ENCODE results near the gene ILKAP. TPM values are rescaled to one million over a fixed set of nuclear protein-coding genes. Genes with fewer than 3 reads are reported as not detected.

The ILKAP gene
- total RNA-seq, 1 donor from 2014 or later: 62.6 TPM

DNA sequence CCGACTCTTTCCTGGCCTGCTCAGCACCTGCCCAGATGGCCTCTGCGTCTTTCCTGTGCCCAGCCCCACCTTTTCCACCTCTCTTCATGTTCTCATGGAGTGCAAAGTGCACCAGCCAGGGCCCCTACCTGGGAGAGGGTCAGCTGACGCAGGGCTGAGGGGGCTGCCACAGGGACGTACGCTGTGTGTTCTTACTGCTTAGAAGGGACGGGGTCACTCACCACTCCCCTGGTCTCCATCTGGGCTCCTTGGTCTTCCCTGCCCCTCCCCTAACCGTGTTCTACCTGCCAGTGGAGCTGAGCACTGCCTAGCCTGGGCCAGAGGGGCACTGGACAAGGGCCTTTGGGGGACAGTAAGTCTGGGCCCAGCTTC, 36.2 kb downstream of the ILKAP start:
- no peaks in the 10 kb centered on the region for H3K27me3 ChIP-seq
- no peak overlapping the region for H3K4me3 ChIP-seq
- H3K9me3 ChIP-seq: no peaks in the 10 kb centered on the region
- H3K4me1 ChIP-seq: peaks cover 28% of the 10 kb centered on the region
- intact Hi-C loops (cut with DNase I): no loop called here
- no peak overlapping the region for H3K27ac ChIP-seq
- DNase-seq (ENCODE audit: extremely low spot score in 2 of 2): no peak
- TF ChIP-seq POLR2A (IDR thresholded peaks at IDR 0.05) (no peak), POLR2AphosphoS5 (IDR thresholded peaks at IDR 0.05; ENCODE audit: insufficient read depth in 1 of 2, low read depth in 1 of 2) (no peak)
- TF ChIP-seq, protein P1, sequence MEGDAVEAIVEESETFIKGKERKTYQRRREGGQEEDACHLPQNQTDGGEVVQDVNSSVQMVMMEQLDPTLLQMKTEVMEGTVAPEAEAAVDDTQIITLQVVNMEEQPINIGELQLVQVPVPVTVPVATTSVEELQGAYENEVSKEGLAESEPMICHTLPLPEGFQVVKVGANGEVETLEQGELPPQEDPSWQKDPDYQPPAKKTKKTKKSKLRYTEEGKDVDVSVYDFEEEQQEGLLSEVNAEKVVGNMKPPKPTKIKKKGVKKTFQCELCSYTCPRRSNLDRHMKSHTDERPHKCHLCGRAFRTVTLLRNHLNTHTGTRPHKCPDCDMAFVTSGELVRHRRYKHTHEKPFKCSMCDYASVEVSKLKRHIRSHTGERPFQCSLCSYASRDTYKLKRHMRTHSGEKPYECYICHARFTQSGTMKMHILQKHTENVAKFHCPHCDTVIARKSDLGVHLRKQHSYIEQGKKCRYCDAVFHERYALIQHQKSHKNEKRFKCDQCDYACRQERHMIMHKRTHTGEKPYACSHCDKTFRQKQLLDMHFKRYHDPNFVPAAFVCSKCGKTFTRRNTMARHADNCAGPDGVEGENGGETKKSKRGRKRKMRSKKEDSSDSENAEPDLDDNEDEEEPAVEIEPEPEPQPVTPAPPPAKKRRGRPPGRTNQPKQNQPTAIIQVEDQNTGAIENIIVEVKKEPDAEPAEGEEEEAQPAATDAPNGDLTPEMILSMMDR (IDR thresholded peaks at IDR 0.05): no peak
- H3K36me3 ChIP-seq: peaks cover 0 to 22% of the 10 kb centered on the region in 2 donors

DNA sequence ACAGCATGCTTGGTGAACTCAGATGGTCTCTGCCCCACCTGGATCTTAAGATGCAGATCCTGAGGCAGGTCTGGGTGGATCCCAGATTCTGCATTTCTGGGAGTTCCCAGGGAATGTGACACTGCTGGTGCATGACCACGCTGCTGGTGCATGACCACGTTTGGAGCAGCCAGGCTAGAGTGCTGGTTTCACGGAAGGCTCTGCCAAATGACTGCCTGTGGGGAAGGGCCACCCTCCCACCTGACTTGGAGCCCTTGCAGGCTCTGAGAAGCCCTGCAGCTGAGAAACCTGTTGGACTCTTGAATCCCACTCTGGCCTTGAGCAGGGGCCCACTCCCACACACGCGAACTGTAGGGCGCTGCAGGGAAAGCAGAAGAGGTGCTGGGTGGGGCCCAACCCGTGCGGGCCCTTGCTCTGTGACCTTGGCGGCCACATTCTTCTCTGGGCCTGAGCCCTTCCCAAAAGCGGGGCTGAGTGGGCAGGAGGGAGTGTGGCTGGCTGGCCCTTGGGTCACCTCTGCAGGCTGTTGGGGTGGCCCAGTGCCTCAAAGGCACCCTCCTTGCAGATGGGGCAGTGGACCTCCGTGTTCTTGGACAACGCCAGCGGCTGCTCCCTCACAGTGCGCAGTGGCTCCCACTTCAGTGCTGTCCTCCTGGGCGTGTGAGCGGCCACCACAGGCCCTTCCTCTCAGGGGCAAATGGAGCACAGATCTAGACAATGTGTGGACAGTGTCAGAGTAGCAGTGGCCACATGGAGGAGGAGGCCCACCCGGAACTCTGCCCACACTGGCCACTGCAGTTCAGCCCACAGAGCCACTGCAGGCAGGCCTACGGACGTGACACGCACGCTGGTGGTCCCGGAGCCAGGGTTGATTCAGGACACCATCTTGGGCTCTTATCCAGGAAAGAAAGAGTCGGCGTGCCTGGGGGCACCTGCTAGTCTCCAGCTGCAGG, 36.8 kb downstream of the ILKAP start:
- Histone ChIP-seq H3K9me3 (no peaks in the 10 kb centered on the region), H3K4me3 (no peak overlapping the region), H3K27me3 (no peaks in the 10 kb centered on the region), H3K36me3 (peaks cover 0 to 15% of the 10 kb centered on the region in 2 donors), H3K4me1 (peaks cover 28% of the 10 kb centered on the region), H3K27ac (no peak overlapping the region)
- intact Hi-C loops (cut with DNase I): no loop called here
- DNase-seq (ENCODE audit: extremely low spot score in 2 of 2): no peak
- TF ChIP-seq, protein P1 (IDR thresholded peaks at IDR 0.05): no peak
- no peak for TF ChIP-seq POLR2A (IDR thresholded peaks at IDR 0.05)
- TF ChIP-seq POLR2AphosphoS5 (IDR thresholded peaks at IDR 0.05; ENCODE audit: insufficient read depth in 1 of 2, low read depth in 1 of 2): no peak

DNA sequence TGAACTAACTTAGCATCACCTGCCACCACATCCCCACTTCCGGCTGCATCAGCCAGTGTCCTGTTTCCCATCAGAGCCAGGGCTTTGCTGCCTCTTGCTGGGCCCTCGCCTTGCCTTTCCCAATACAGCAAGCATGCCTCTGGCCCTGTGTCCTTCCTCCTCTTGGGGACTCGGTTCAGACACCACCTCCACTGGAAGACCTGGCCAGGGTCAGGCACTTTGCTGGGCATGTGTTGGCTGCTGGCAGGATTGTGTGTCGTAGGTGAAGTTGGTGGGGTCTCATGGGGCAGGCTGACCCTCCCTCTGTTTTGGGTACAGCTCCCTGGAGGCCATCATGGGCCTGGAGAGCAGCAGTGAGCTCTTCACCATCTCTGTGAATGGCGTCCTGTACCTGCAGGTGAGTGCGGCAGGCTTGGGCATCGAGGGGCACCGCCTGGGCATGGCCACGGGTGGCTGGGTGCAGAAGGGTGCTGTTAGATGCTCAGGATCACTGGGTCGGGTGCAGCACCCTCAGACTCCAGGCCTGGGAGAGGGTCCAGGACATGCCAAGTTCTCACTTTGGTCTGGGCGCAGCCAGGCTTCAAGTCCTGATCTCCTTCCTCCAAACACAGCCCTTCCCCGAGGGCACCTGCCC, 38.1 kb downstream of the ILKAP start:
- Histone ChIP-seq H3K27me3 (no peaks in the 10 kb centered on the region), H3K27ac (no peak overlapping the region), H3K9me3 (no peaks in the 10 kb centered on the region), H3K4me3 (no peak overlapping the region), H3K4me1 (peaks cover 21% of the 10 kb centered on the region), H3K36me3 (peaks cover 0 to 8% of the 10 kb centered on the region in 2 donors)
- TF ChIP-seq, protein P1 (IDR thresholded peaks at IDR 0.05): no peak
- no peak for TF ChIP-seq POLR2A (IDR thresholded peaks at IDR 0.05)
- no peak for TF ChIP-seq POLR2AphosphoS5 (IDR thresholded peaks at IDR 0.05; ENCODE audit: insufficient read depth in 1 of 2, low read depth in 1 of 2)
- intact Hi-C loops (cut with DNase I): no loop called here
- no peak for DNase-seq (ENCODE audit: extremely low spot score in 2 of 2)

DNA sequence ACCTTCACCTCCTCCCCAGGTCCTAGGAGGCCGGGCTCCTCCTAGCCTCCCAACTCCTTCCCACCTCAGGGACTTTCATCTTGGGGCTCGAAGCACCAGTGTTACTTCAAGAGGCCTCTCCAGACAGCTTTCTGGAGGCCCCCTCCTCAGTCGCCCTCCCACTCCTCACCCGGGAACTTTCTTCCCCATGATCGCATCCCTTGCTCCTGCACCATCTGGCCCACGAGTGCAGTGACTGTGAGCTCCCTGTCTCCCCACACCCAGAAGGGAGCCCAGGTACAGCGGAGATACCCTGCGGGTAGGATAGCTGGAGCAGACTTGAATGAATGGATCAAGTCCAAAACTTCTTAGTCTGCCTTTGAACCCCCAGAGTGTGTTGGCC, 38.6 kb downstream of the ILKAP start:
- intact Hi-C loops (cut with DNase I): no loop called here
- Histone ChIP-seq H3K27me3 (no peaks in the 10 kb centered on the region), H3K4me3 (no peak overlapping the region), H3K9me3 (no peaks in the 10 kb centered on the region), H3K27ac (no peak overlapping the region), H3K4me1 (peaks cover 16% of the 10 kb centered on the region), H3K36me3 (peaks cover 0 to 3% of the 10 kb centered on the region in 2 donors)
- no peak for TF ChIP-seq POLR2A (IDR thresholded peaks at IDR 0.05)
- DNase-seq (ENCODE audit: extremely low spot score in 2 of 2): no peak

DNA sequence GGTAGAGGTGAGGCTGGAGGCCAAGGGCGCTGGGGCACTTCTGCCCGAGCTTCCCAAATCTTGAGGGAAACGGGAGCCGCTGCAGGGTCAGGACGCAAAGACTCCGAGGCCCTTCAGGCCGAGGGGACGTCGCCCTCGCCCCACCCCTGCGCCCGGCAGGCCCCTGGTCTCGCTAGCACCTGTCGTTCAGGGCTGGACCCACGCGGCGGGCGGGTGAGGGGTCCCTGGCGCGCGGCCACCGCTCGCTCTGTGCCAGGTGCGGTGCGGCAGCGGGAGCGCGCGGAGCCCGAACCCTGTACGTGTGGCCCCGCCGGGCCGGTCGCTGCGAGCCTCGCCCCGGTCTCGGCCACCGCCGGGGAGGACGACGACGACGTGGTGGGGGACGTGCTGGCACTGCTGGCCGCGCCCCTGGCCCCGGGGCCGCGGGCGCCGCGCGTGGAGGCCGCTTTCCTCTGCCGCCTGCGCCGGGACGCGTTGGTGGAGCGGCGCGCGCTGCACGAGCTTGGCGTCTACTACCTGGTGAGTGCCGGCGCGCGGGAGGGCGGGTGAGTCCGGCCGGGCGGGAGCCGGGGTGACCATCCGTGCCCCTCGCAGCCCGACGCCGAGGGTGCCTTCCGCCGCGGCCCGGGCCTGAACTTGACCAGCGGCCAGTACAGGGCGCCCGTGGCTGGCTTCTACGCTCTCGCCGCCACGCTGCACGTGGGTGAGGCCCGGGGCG, 39.9 kb downstream of the ILKAP start:
- intact Hi-C loops (cut with DNase I): no loop called here
- Histone ChIP-seq H3K36me3 (no peaks in the 10 kb centered on the region), H3K27ac (no peak overlapping the region), H3K4me3 (peak overlapping the region in 1 of 2 donors; percentile 33), H3K27me3 (no peaks in the 10 kb centered on the region), H3K9me3 (no peaks in the 10 kb centered on the region), H3K4me1 (peaks cover 7% of the 10 kb centered on the region)
- no peak for TF ChIP-seq POLR2A (IDR thresholded peaks at IDR 0.05)
- TF ChIP-seq, protein P1 (IDR thresholded peaks at IDR 0.05): no peak
- TF ChIP-seq POLR2AphosphoS5 (IDR thresholded peaks at IDR 0.05; ENCODE audit: insufficient read depth in 1 of 2, low read depth in 1 of 2): no peak
- no peak for DNase-seq (ENCODE audit: extremely low spot score in 2 of 2)
